ENCODE data around the gene ZBTB21.

The ZBTB21 gene

DNA sequence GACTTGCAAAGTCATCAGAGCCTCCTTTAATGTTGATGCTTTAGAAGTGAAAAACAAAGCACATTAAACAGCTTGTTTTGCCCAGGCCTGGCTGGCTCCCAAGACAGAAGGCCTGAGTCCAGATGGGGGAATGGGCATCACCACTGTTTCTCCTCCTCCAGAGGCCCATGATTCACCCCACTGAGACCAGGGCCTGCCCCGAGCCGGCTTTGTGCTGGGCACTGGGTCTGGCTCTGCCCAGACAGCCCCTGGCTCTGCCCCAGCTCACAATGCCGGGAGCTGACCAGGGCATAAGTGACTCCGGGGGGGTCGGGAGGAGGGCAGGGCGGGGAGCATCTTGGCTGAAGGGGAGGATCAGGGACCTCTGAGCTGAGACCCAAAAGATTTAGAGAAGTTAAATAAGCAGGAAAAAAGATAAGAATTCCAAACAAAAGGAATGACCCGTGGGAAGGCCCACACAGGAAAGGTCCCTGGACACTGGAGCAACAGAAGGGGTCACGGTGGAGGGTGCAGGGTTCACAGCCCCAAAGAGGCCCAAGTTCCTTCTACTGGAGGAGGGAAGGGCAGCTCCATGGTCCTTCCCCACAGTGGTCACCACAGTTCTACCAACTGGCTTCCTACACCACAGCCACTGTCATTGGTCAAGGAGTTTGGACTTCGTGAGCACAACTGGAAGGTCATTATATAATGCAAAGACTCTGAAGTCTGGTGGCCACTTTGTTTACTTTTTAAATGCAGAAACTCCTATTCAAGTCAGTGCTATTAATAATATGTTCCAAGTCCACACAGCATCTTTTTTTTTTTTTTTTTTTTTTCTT lies 61.9 kb downstream of the ZBTB21 start:
- DNase-seq: no peak

DNA sequence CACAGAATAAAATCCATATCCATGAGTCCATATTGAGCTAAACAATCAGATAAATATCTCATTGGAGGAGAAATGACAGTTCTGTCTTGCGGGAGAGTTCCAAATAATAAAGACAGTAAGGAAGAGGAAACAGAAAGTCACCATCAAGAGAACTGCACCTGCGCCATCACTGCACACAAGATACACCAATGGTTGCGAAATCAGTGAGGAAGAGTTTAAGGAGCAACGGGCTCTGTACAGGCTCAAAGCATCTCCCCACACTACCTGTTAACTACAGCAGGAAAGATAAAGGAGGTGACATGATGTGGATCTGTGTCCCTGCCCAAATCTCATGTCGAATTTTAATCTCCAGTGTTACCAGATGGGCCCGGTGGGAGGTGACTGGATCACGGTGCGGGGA lies 64.2 kb downstream of the ZBTB21 start:
- DNase-seq: no peak

DNA sequence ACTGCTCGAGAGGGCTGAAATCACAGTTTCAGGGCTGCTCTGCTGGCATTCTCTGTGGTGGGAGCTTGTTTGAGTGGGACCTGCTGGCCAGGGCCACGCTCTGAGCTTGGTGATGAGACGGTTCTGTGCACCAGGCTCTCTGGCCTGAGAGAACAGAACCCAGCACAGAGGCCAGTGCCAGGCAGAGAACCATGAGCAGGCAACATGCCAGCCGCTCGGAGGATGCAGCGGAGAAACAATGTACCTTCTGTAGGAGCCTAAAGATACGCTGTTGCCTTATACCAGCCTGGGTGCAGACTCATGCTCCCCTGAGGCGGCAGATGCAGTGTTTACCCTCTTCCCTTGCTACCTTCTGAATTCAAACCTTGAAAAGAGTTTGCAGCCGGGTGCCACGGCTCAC lies 66.3 kb downstream of the ZBTB21 start:
- no peak for DNase-seq

DNA sequence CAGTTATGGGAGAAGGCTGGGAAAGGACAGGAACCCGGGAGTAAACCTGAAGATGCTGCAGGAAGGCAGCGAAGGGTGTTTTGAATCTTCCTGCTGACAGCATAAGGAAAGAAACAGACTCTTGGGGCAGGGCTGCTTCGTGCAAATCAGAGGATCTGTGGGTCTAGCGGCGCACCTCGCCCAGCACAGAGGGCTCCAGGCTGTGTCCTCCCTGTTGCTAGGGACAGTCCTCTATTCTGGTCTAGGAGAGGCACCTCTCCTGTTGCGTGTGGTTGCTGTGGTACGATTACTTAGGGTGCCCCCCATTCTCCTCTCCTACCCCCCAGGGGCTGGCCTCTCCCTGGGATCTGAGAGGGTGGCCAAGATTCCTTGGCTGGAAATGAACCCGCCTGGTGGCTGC lies 67.7 kb downstream of the ZBTB21 start:
- DNase-seq: no peak

DNA sequence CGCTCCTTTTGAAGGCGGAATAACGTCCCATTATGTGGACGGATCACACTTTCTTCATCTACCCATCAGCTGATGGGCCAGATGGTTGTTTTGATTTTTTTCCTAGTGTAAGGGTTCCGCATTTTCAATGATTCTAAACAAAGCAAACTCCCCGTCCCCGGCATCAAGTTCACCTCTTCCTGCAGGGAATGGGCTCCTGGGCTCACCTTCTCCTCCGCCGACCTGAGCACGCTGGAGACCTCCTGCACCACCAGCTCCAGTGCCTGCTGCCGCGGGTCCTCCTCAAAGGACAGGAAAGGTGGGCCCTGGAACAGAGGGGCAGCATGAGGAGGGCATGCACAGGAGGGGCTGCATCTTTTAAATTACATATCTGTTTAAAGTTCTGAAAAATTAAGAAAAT lies 68.2 kb downstream of the ZBTB21 start:
- DNase-seq: no peak

DNA sequence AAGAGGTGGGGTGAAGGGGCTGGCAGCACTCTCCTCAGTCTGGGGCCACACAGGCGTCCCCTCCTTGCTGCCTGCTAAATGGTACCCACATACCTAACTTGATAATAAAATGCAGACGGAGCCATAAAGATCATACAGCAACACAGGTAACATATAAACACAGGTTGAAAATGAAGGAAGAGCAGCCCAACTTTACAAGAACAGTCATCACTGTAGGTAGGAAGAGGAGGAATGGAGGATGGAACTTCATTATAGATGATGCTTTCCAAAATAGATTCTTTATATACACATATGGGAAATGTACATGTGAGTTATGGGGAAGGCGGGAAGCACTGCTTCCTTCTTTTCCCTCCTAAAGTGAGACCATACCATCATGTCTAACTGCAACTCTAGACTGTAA lies 69.7 kb downstream of the ZBTB21 start:
- no peak for DNase-seq

DNA sequence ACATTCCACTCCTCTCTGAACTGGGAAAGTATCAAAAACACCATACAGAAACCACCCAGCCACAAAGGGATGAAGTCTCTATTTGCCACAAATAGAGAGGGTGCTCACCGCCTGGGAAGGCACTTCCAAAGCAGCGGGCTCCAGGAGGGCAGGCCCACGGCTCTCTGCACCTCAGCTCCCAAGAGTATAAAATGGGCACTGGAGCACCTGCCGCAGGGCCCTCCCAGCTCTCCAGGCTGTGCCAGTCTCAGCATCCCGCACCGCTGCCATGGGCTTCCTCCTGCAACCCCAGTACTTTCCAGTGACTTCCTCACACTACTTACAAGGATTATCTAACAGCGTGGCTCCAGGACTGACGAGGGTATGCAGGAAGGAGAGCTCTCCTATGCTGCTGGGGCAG lies 70.8 kb downstream of the ZBTB21 start:
- DNase-seq: no peak

Data from NCI-H1436 treated with DMSO at 0.1 percent for 48 hours (cell line).